ENCODE measurements around the gene MPL.

MPL gene

GRCh38 chr1:43306688-43307457, 30.7 kb upstream of the MPL start:
- no peak for DNase-seq

GRCh38 chr1:43307458-43308158, 30.0 kb upstream of the MPL start:
- no peak for DNase-seq

- no peak for DNase-seq
Observed at GRCh38 chr1:43308635-43309404, 28.8 kb upstream of the MPL start.

GRCh38 chr1:43309405-43310025, 28.1 kb upstream of the MPL start:
- DNase-seq: no peak

GRCh38 chr1:43311521-43311920, 26.1 kb upstream of the MPL start:
- DNase-seq: no peak

- DNase-seq: no peak
Observed at GRCh38 chr1:43312212-43312623, 25.4 kb upstream of the MPL start.

- DNase-seq: no peak
Observed at GRCh38 chr1:43312663-43313515, 24.7 kb upstream of the MPL start.

- DNase-seq: no peak
Observed at GRCh38 chr1:43313771-43314170, 23.8 kb upstream of the MPL start.

GRCh38 chr1:43314233-43314632, 23.4 kb upstream of the MPL start:
- no peak for DNase-seq

GRCh38 chr1:43315481-43315880, 22.1 kb upstream of the MPL start:
- no peak for DNase-seq

GRCh38 chr1:43315963-43316737, 21.5 kb upstream of the MPL start:
- no peak for DNase-seq

GRCh38 chr1:43316738-43317520, 20.7 kb upstream of the MPL start:
- DNase-seq: no peak

- no peak for DNase-seq
Observed at GRCh38 chr1:43317817-43318471, 19.7 kb upstream of the MPL start.

GRCh38 chr1:43318831-43319230, 18.8 kb upstream of the MPL start:
- DNase-seq: no peak

GRCh38 chr1:43319288-43319687, 18.3 kb upstream of the MPL start:
- no peak for DNase-seq

- no peak for DNase-seq
Observed at GRCh38 chr1:43319766-43320165, 17.9 kb upstream of the MPL start.

- DNase-seq: no peak
Observed at GRCh38 chr1:43321331-43321891, 16.2 kb upstream of the MPL start.

GRCh38 chr1:43322506-43322905, 15.1 kb upstream of the MPL start:
- no peak for DNase-seq

- no peak for DNase-seq
Observed at GRCh38 chr1:43324810-43325209, 12.8 kb upstream of the MPL start.

- no peak for DNase-seq
Observed at GRCh38 chr1:43325381-43325780, 12.2 kb upstream of the MPL start.

Measured in CD4-positive, alpha-beta T cell treated with Interleukin-6 for 4 hours (primary cell).